ENCODE data around the gene NRARP. TPM values are rescaled to one million over a fixed set of nuclear protein-coding genes. Genes with fewer than 3 reads are reported as not detected.

NRARP gene
- total RNA-seq, 1 donor from 2014 or later: 51.7 TPM

- no peak overlapping the region for H3K27ac ChIP-seq
- no peaks in the 10 kb centered on the region for H3K9me3 ChIP-seq
- H3K27me3 ChIP-seq: no peaks in the 10 kb centered on the region
- no peaks in the 10 kb centered on the region for H3K36me3 ChIP-seq
- TF ChIP-seq, protein P1, sequence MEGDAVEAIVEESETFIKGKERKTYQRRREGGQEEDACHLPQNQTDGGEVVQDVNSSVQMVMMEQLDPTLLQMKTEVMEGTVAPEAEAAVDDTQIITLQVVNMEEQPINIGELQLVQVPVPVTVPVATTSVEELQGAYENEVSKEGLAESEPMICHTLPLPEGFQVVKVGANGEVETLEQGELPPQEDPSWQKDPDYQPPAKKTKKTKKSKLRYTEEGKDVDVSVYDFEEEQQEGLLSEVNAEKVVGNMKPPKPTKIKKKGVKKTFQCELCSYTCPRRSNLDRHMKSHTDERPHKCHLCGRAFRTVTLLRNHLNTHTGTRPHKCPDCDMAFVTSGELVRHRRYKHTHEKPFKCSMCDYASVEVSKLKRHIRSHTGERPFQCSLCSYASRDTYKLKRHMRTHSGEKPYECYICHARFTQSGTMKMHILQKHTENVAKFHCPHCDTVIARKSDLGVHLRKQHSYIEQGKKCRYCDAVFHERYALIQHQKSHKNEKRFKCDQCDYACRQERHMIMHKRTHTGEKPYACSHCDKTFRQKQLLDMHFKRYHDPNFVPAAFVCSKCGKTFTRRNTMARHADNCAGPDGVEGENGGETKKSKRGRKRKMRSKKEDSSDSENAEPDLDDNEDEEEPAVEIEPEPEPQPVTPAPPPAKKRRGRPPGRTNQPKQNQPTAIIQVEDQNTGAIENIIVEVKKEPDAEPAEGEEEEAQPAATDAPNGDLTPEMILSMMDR (IDR thresholded peaks at IDR 0.05): no peak
- H3K4me1 ChIP-seq: no peaks in the 10 kb centered on the region
- DNase-seq (ENCODE audit: low spot score in 2 of 2): peak in 1 of 2 donors; percentile 40
- intact Hi-C loops (cut with DNase I): no loop called here
- H3K4me3 ChIP-seq: no peak overlapping the region
Observed at GRCh38 chr9:137325124-137325523, 23.1 kb upstream of the NRARP start.

GRCh38 chr9:137323531-137324331 lies 21.7 kb upstream of the NRARP start:
- Histone ChIP-seq H3K27me3 (no peaks in the 10 kb centered on the region), H3K27ac (no peak overlapping the region), H3K36me3 (no peaks in the 10 kb centered on the region), H3K4me1 (no peaks in the 10 kb centered on the region), H3K4me3 (no peak overlapping the region), H3K9me3 (no peaks in the 10 kb centered on the region)
- DNase-seq (ENCODE audit: low spot score in 2 of 2): peak in 1 of 2 donors; percentile 59
- intact Hi-C loops (cut with DNase I): no loop called here
- TF ChIP-seq, protein P1 (IDR thresholded peaks at IDR 0.05): no peak

- Histone ChIP-seq H3K4me3 (no peak overlapping the region), H3K27ac (no peak overlapping the region), H3K9me3 (no peaks in the 10 kb centered on the region), H3K27me3 (peaks cover 8% of the 10 kb centered on the region), H3K4me1 (no peaks in the 10 kb centered on the region), H3K36me3 (no peaks in the 10 kb centered on the region)
- peak in 1 of 2 donors; percentile 61 for DNase-seq (ENCODE audit: low spot score in 2 of 2)
- TF ChIP-seq, protein P1 (IDR thresholded peaks at IDR 0.05): no peak
- intact Hi-C loops (cut with DNase I): no loop called here
Observed at GRCh38 chr9:137321726-137322361, 19.8 kb upstream of the NRARP start.

DNA sequence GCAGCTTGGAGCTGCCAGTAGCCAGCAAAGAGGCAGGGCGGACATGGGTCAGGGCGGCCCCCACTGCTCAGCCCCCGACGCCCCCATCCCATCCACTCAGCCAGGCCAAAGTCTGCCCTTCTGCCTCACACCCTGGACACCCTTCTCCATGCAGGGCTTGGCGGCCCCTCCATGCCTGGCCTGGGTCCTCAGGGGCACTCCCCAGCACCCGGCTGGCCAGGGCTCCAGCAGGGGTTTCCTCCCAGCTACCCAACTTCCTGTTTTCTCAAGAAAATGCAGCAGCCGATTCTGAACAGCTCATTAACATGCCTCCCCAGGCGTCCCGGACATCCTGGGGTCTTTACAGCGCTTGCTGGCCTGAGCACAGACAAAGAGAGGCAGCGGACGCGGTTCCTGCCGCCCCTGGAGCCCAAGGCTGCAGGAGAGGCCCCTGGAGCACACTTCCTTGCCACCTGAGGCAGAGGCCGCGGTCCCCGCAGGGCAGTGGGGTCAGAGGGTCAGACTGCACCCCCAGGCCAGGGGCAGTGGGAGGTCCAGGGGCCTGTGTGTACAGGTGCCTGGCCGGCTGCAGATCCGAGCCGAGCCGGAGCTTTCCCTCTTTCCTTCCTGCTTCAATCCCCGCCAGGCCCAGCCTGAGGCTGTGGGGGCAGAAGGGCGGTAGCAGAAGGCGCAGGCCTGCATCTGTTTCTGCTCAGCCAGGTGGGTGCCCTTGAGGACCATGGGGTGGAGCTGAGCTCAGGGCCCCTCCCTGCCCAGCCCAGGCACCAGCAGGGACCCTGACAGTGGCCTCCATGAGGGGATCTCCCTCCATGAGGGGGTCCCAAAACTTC lies 18.7 kb upstream of the NRARP start:
- intact Hi-C loops (cut with DNase I): no loop called here
- TF ChIP-seq, protein P1 (IDR thresholded peaks at IDR 0.05): no peak
- DNase-seq (ENCODE audit: low spot score in 2 of 2): peak in 1 of 2 donors; percentile 63
- H3K4me1 ChIP-seq: peaks cover 7 to 8% of the 10 kb centered on the region in 2 donors
- H3K9me3 ChIP-seq: no peaks in the 10 kb centered on the region
- H3K27me3 ChIP-seq: peaks cover 15% of the 10 kb centered on the region
- no peaks in the 10 kb centered on the region for H3K36me3 ChIP-seq
- H3K27ac ChIP-seq: no peak overlapping the region
- H3K4me3 ChIP-seq: no peak overlapping the region

DNA sequence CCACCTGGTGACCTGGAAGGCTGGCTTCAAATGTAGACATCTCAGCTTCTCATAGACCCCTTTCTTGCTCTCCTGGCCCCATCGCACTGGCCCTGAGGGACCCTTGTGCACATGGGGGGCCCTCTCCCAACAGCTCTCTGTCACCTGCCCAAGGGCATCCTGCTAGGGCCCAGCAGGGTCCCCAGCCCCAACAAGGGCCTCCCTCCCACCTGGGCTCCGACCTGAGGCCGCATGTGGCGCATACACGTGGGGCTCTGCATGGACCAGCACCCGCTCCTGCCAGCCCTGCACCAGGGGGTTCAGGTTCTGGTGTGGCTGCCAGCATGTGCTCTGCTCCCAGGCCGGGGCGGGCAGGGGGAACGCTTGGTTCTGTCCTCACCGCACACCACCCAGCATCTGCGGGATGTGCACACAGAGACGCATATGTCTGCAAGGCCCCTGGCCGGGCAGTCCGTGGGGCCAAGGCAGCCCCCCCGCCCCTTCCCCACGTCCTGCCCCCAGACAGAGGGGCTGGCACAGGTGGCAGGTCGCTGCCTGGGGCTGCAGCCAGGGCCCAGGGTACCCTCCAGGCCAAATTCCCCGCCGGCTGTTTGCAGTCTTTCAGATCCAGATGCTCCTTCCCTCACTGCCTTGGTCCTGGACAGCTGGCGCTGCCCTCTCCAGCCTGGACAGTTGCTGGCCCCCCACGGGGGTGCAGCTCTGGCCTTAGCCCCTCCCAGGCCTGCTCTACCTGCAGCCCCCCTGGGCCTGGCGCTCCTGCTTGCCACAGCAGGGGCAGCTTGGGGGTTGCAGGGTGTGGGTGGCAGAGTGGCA lies 17.9 kb upstream of the NRARP start:
- H3K36me3 ChIP-seq: no peaks in the 10 kb centered on the region
- TF ChIP-seq, protein P1 (IDR thresholded peaks at IDR 0.05): no peak
- no peaks in the 10 kb centered on the region for H3K9me3 ChIP-seq
- peaks cover 17% of the 10 kb centered on the region for H3K27me3 ChIP-seq
- DNase-seq (ENCODE audit: low spot score in 2 of 2): peak in 1 of 2 donors; percentile 61
- H3K4me1 ChIP-seq: peaks cover 7 to 10% of the 10 kb centered on the region in 2 donors
- intact Hi-C loops (cut with DNase I): no loop called here
- H3K4me3 ChIP-seq: no peak overlapping the region
- H3K27ac ChIP-seq: no peak overlapping the region

All from ascending aorta (tissue), 2 donors.